Sigmoid colon (tissue), 7 donors: ENCODE data around the gene CPXM2. TPM values are rescaled to one million over a fixed set of nuclear protein-coding genes. Genes with fewer than 3 reads are reported as not detected.

Source experiments
- DNase-seq: peaks from one replicate; pipeline ENCODE4 v3.0.0-alpha.2; 2019
- H3K27ac ChIP-seq, 4 donors: fragments of 200-600 bp; sonication (generic); one replicate each; pipeline ENCODE4 v1.5.1; 2016 to 2019; ENCODE audit warnings: mild to moderate bottlenecking in 1 of 4
- H3K27me3 ChIP-seq, 3 donors: fragments of 200-600 bp; sonication (generic); one replicate each; pipeline ENCODE4 v1.5.1; 2019; ENCODE audit warnings: mild to moderate bottlenecking in 1 of 3
- H3K36me3 ChIP-seq, 4 donors: fragments of 200-600 bp; sonication (generic); one replicate each; pipeline ENCODE4 v1.5.1; 2016 to 2019
- H3K4me1 ChIP-seq, 4 donors: fragments of 200-600 bp; sonication (generic); one replicate each; pipeline ENCODE4 v1.5.1; 2017 to 2019
- H3K4me3 ChIP-seq, 4 donors: fragments of 200-600 bp; sonication (generic); one replicate each; pipeline ENCODE4 v1.5.1; 2017 to 2019; ENCODE audit warnings: mild to moderate bottlenecking in 2 of 4, moderate library complexity in 1 of 4
- H3K9me3 ChIP-seq, 4 donors: fragments of 200-600 bp in 3 of 4; sonication (generic) in 3 of 4; one replicate each; pipeline versions ENCODE4 v1.5.1 to v1.6.1; 2013 to 2019
- CTCF ChIP-seq, 4 experiments: fragments of 450-650 bp in 3 of 4; fragments of 200-600 bp in 1 of 4; IDR thresholded peaks; one replicate each; pipeline ENCODE4 v1.5.1; 2016 to 2019; ENCODE audit warnings: antibody characterized with exemption in 4 of 4, mild to moderate bottlenecking in 3 of 4, moderate library complexity in 2 of 4
- EP300 ChIP-seq, 4 donors: sonication (generic); formaldehyde crosslinking; IDR thresholded peaks; one replicate each; pipeline ENCODE4 v1.6.1; 2017; ENCODE audit warnings: antibody characterized with exemption in 4 of 4
- POLR2A ChIP-seq, 2 donors: fragments of 450-650 bp; IDR thresholded peaks; one replicate each; pipeline ENCODE4 v1.6.1; 2016; ENCODE audit warnings: antibody characterized with exemption in 2 of 2, mild to moderate bottlenecking in 2 of 2, moderate library complexity in 2 of 2
- POLR2AphosphoS5 ChIP-seq, 4 donors: sonication (generic); formaldehyde crosslinking; IDR thresholded peaks; one replicate each; pipeline ENCODE4 v1.6.1; 2017; ENCODE audit warnings: antibody characterized with exemption in 4 of 4
- WGBS, 2 donors: extraction: QIAGEN DNeasy Blood & Tissue Kit; methylation state at CpG; one replicate each; pipeline ENCODE4 v1.1.7; 2013; 5-methylcytosine and 5-hydroxymethylcytosine counted together
- intact Hi-C: fragments of 100-400 bp; cut with DNase I; formaldehyde crosslinking; loops from one replicate; pipeline ENCODE4 v1.15.1; 2023
- polyA plus RNA-seq, 3 donors: library from polyadenylated mRNA; stranded (reverse); fragments of 200-250 nt; gene quantifications; one replicate each; pipeline ENCODE4 v1.2.3, GENCODE V29; 2013
- total RNA-seq, 4 donors: library from RNA; depleted of rRNA; stranded (reverse); fragments of >200 nt; gene quantifications; one replicate each; pipeline ENCODE4 v1.1.0, GENCODE V29; 2016
- donor health status: healthy with polysubstance abuse.
- donor health status: Bipolar disorder and iron deficiency.
- donor health status: healthy.

CPXM2 gene
- total and polyA plus RNA-seq, 7 donors, result 0.69 to 153 (median 48.5) TPM

- Histone ChIP-seq H3K27ac (peak overlapping the region in 2 of 4 donors; percentile 54 to 55), H3K36me3 (peaks cover 0 to 10% (median 0%) of the 10 kb centered on the region in 4 donors), H3K4me3 (no peak overlapping the region), H3K27me3 (no peaks in the 10 kb centered on the region), H3K4me1 (peaks cover 0 to 53% (median 41%) of the 10 kb centered on the region in 4 donors), H3K9me3 (no peaks in the 10 kb centered on the region)
- TF ChIP-seq POLR2AphosphoS5 (IDR thresholded peaks at IDR 0.05) (no peak), CTCF (IDR thresholded peaks at IDR 0.05) (no peak), EP300 (IDR thresholded peaks at IDR 0.05) (no peak), POLR2A (IDR thresholded peaks at IDR 0.05) (no peak)
- 85 to 93% methylated on average over 3 of the region's 3 CpGs for WGBS, 2 donors
- no peak for DNase-seq
- intact Hi-C loops, result no loop called here
Observed at GRCh38 chr10:123784216-123784615, 107.4 kb downstream of the CPXM2 start.

GRCh38 chr10:123783296-123783695 lies 108.3 kb downstream of the CPXM2 start:
- Histone ChIP-seq H3K36me3 (peaks cover 0 to 6% (median 0%) of the 10 kb centered on the region in 4 donors), H3K4me3 (no peak overlapping the region), H3K27me3 (no peaks in the 10 kb centered on the region), H3K27ac (peak overlapping the region in 3 of 4 donors; percentile 23 to 55 (median 54)), H3K4me1 (peaks cover 0 to 62% (median 51%) of the 10 kb centered on the region in 4 donors), H3K9me3 (no peaks in the 10 kb centered on the region)
- no peak for DNase-seq
- 68 to 84% methylated on average over 3 of the region's 3 CpGs for WGBS, 2 donors
- TF ChIP-seq POLR2A (IDR thresholded peaks at IDR 0.05), result no peak
- peak in 1 of 4 donors; percentile 20 for TF ChIP-seq POLR2AphosphoS5 (IDR thresholded peaks at IDR 0.05)
- TF ChIP-seq CTCF (IDR thresholded peaks at IDR 0.05), result no peak
- intact Hi-C loops, result no loop called here

- H3K9me3 ChIP-seq, result no peaks in the 10 kb centered on the region
- intact Hi-C loops, result no loop called here
- peaks cover 0 to 6% (median 0%) of the 10 kb centered on the region in 4 donors for H3K36me3 ChIP-seq
- no peak overlapping the region for H3K4me3 ChIP-seq
- WGBS, 2 donors, result 83 to 93% methylated on average over 5 of the region's 5 CpGs
- no peak for DNase-seq
- TF ChIP-seq POLR2A (IDR thresholded peaks at IDR 0.05) (no peak), CTCF (IDR thresholded peaks at IDR 0.05) (no peak), EP300 (IDR thresholded peaks at IDR 0.05) (no peak), POLR2AphosphoS5 (IDR thresholded peaks at IDR 0.05) (no peak)
- peak overlapping the region; percentile 3 to 55 (median 44) for H3K27ac ChIP-seq
- no peaks in the 10 kb centered on the region for H3K27me3 ChIP-seq
- peaks cover 0 to 70% (median 53%) of the 10 kb centered on the region in 4 donors for H3K4me1 ChIP-seq
Observed at GRCh38 chr10:123782549-123782948, 109.1 kb downstream of the CPXM2 start.

- WGBS, 2 donors, result 41 to 77% methylated on average over 8 of the region's 8 CpGs
- TF ChIP-seq POLR2A (IDR thresholded peaks at IDR 0.05), result no peak
- no peak for TF ChIP-seq EP300 (IDR thresholded peaks at IDR 0.05)
- no peak for TF ChIP-seq CTCF (IDR thresholded peaks at IDR 0.05)
- no peak for TF ChIP-seq POLR2AphosphoS5 (IDR thresholded peaks at IDR 0.05)
- intact Hi-C loops, result no loop called here
- no peaks in the 10 kb centered on the region for H3K9me3 ChIP-seq
- H3K4me3 ChIP-seq, result no peak overlapping the region
- peak overlapping the region; percentile 3 to 55 (median 44) for H3K27ac ChIP-seq
- H3K4me1 ChIP-seq, result peaks cover 0 to 72% (median 53%) of the 10 kb centered on the region in 4 donors
- peaks cover 0 to 6% (median 0%) of the 10 kb centered on the region in 4 donors for H3K36me3 ChIP-seq
- H3K27me3 ChIP-seq, result no peaks in the 10 kb centered on the region
- DNase-seq, result no peak
Observed at GRCh38 chr10:123781956-123782500, 109.6 kb downstream of the CPXM2 start.
